SK-N-SH (cell line): ENCODE data around the gene SH3BP5L. TPM values are rescaled to one million over a fixed set of nuclear protein-coding genes. Genes with fewer than 3 reads are reported as not detected.

Experiments used
- CTCF ChIA-PET: fragments of 300-600, 350-600 bp; formaldehyde crosslinking; extraction: SDS; loops from one replicate; lab custom pipeline; 2021; lab: Yijun Ruan, JAX
- POLR2A ChIA-PET: fragments of 350-600 bp; sonication (Branson Sonifier 250); formaldehyde crosslinking; extraction: SDS; loops from one replicate; lab custom pipeline; 2020; ENCODE audit warnings: antibody characterized with exemption, inconsistent platforms; lab: Yijun Ruan, JAX
- DNase-seq: peaks from one replicate; pipeline ENCODE4 v3.0.0; 2012
- H2AFZ ChIP-seq: fragments of 200-600 bp; sonication (generic); 2 replicates; pipeline ENCODE4 v1.8.1; 2016; ENCODE audit warnings: antibody characterized with exemption, mild to moderate bottlenecking, low read depth
- H3F3A ChIP-seq: fragments of 200-600 bp; sonication (generic); replicated peaks from 2 replicates; pipeline ENCODE3; 2016; ENCODE audit warnings: antibody characterized with exemption, mild to moderate bottlenecking; ENCODE audit not compliant: insufficient read depth
- H3K27ac ChIP-seq, 2 experiments: fragments of 200-500 bp in 1 of 2; fragments of 200-600 bp in 1 of 2; sonication (Bioruptor generic) in 1 of 2; sonication (generic), shearing (Covaris generic) in 1 of 2; 2 replicates each; pipeline versions ENCODE4 v1.5.1 to v1.6.1; 2014 to 2016; ENCODE audit warnings: low read depth in 2 of 2, inconsistent platforms in 1 of 2, low read length in 1 of 2, mild to moderate bottlenecking in 1 of 2, mixed read lengths in 1 of 2
- H3K27me3 ChIP-seq: fragments of 200-600 bp; sonication (generic), shearing (Covaris generic); 2 replicates; pipeline ENCODE4 v1.6.1; 2016; ENCODE audit warnings: mixed run types; ENCODE audit not compliant: insufficient read depth
- H3K36me3 ChIP-seq, 2 experiments: fragments of 200-500 bp in 1 of 2; fragments of 200-600 bp in 1 of 2; sonication (Bioruptor generic) in 1 of 2; sonication (generic) in 1 of 2; replicated peaks in 1 of 2; 2 replicates each; pipeline versions ENCODE3 to v1.5.1; 2014 to 2016; ENCODE audit warnings: low read length in 1 of 2, mild to moderate bottlenecking in 1 of 2; ENCODE audit not compliant: insufficient read depth in 2 of 2, control insufficient read depth in 1 of 2
- H3K4me1 ChIP-seq, 2 experiments: fragments of 200-500 bp in 1 of 2; fragments of 200-600 bp in 1 of 2; sonication (Bioruptor generic) in 1 of 2; sonication (generic), shearing (Covaris generic) in 1 of 2; 2 replicates each; pipeline versions ENCODE4 v1.5.1 to v1.6.1; 2014 to 2016; ENCODE audit warnings: low read depth in 1 of 2, low read length in 1 of 2, mixed run types in 1 of 2; ENCODE audit not compliant: insufficient read depth in 2 of 2, control insufficient read depth in 1 of 2
- H3K4me2 ChIP-seq: fragments of 200-600 bp; sonication (generic), shearing (Covaris generic); 2 replicates; pipeline ENCODE4 v1.6.1; 2017; ENCODE audit warnings: mixed run types
- H3K4me3 ChIP-seq, 2 experiments: fragments of 200-500 bp in 1 of 2; fragments of 200-600 bp in 1 of 2; sonication (Bioruptor generic) in 1 of 2; sonication (generic), shearing (Covaris generic) in 1 of 2; 2 replicates each; pipeline versions ENCODE4 v1.5.1 to v1.8.1; 2014 to 2016; ENCODE audit warnings: low read depth in 2 of 2, inconsistent platforms in 1 of 2, low read length in 1 of 2, mild to moderate bottlenecking in 1 of 2, mixed read lengths in 1 of 2, moderate library complexity in 1 of 2
- H3K79me2 ChIP-seq: fragments of 200-600 bp; sonication (generic); 2 replicates; pipeline ENCODE4 v1.8.1; 2017; ENCODE audit warnings: mild to moderate bottlenecking; ENCODE audit not compliant: insufficient read depth
- H3K9ac ChIP-seq: fragments of 200-600 bp; sonication (generic); 2 replicates; pipeline ENCODE4 v1.6.1; 2017; ENCODE audit warnings: mixed run types
- H3K9me2 ChIP-seq: fragments of 200-600 bp; sonication (generic); 2 replicates; pipeline ENCODE4 v1.6.1; 2017; ENCODE audit warnings: mixed run types
- H3K9me3 ChIP-seq: fragments of 200-600 bp; sonication (generic); 2 replicates; pipeline ENCODE4 v1.6.1; 2017; ENCODE audit warnings: mixed run types, mild to moderate bottlenecking, moderate library complexity
- H4K20me1 ChIP-seq: fragments of 200-600 bp; sonication (generic); 2 replicates; pipeline ENCODE4 v1.6.1; 2017; ENCODE audit warnings: mild to moderate bottlenecking, mixed run types; ENCODE audit not compliant: insufficient read depth
- CHD2 ChIP-seq: fragments of 150-350 bp; IDR thresholded peaks from 2 replicates; pipeline ENCODE4 v1.6.1; 2018; ENCODE audit warnings: low read length; ENCODE audit not compliant: partially characterized antibody
- EZH2phosphoT487 ChIP-seq: fragments of 200-600 bp; sonication (generic); IDR thresholded peaks from 2 replicates; pipeline ENCODE4 v1.6.1; 2017; ENCODE audit warnings: low read depth, mixed run types, mild to moderate bottlenecking, antibody characterized with exemption, moderate library complexity, borderline replicate concordance
- FOSL2 ChIP-seq: IDR thresholded peaks from 2 replicates; pipeline ENCODE4 v1.4.0; 2012; ENCODE audit warnings: low read depth, mild to moderate bottlenecking, moderate library complexity, borderline replicate concordance
- FOXJ3 ChIP-seq: sonication (generic); formaldehyde crosslinking; IDR thresholded peaks from 2 replicates; pipeline ENCODE4 v1.5.1; 2020; ENCODE audit warnings: mild to moderate bottlenecking, missing genetic modification reagents
- GABPA ChIP-seq: IDR thresholded peaks from 2 replicates; pipeline ENCODE4 v1.4.0; 2012; ENCODE audit warnings: low read depth, mild to moderate bottlenecking
- JUND ChIP-seq: IDR thresholded peaks from 2 replicates; pipeline ENCODE4 v1.4.0; 2012
- MAX ChIP-seq: IDR thresholded peaks from 2 replicates; pipeline ENCODE4 v1.4.0; 2012; ENCODE audit warnings: low read depth
- MXI1 ChIP-seq: IDR thresholded peaks from 2 replicates; pipeline ENCODE4 v1.6.1; 2012; ENCODE audit warnings: mild to moderate bottlenecking, low read depth, low read length, improper control_type of control experiment
- NRF1 ChIP-seq: IDR thresholded peaks from 2 replicates; pipeline ENCODE4 v1.6.1; 2012; ENCODE audit warnings: low read depth, mild to moderate bottlenecking, low read length
- PBX3 ChIP-seq: IDR thresholded peaks from 2 replicates; pipeline ENCODE4; 2012
- RAD21 ChIP-seq: IDR thresholded peaks from 2 replicates; pipeline ENCODE4 v1.6.1; 2012; ENCODE audit warnings: mild to moderate bottlenecking, low read length
- RCOR1 ChIP-seq: fragments of 150-350 bp; IDR thresholded peaks from 2 replicates; pipeline ENCODE4 v1.6.1; 2017; ENCODE audit warnings: antibody characterized with exemption, low read length
- REST ChIP-seq: IDR thresholded peaks from 2 replicates; pipeline ENCODE4 v1.6.1; 2012; ENCODE audit warnings: mild to moderate bottlenecking, low read depth, low read length, moderate library complexity
- RFX5 ChIP-seq: IDR thresholded peaks from 2 replicates; pipeline ENCODE4 v1.6.1; 2012; ENCODE audit warnings: mild to moderate bottlenecking, improper control_type of control experiment, low read length
- RXRA ChIP-seq: IDR thresholded peaks from 2 replicates; pipeline ENCODE4 v1.4.0; 2012; ENCODE audit warnings: low read depth, mild to moderate bottlenecking, borderline replicate concordance
- SIN3A ChIP-seq: IDR thresholded peaks from 2 replicates; pipeline ENCODE4 v1.6.1; 2012; ENCODE audit warnings: low read depth, mild to moderate bottlenecking, low read length, moderate library complexity, borderline replicate concordance
- SMC3 ChIP-seq: IDR thresholded peaks from 2 replicates; pipeline ENCODE4 v1.6.1; 2012; ENCODE audit warnings: low read depth, low read length, improper control_type of control experiment
- TAF1 ChIP-seq: IDR thresholded peaks from 2 replicates; pipeline ENCODE4 v1.6.1; 2012; ENCODE audit warnings: low read depth, mild to moderate bottlenecking, low read length, moderate library complexity, borderline replicate concordance
- TCF12 ChIP-seq: IDR thresholded peaks from 2 replicates; pipeline ENCODE4 v1.4.0; 2012
- TEAD4 ChIP-seq: IDR thresholded peaks from 2 replicates; pipeline ENCODE4 v1.4.0; 2012; ENCODE audit warnings: mild to moderate bottlenecking, borderline replicate concordance; ENCODE audit not compliant: insufficient read depth
- ZBTB33 ChIP-seq: IDR thresholded peaks from 2 replicates; pipeline ENCODE4 v1.4.0; 2012; ENCODE audit warnings: low read depth, borderline replicate concordance
- WGBS: methylation state at CpG from one replicate; pipeline ENCODE4 v1.1.6; 2017; ENCODE audit warnings: low lambda C conversion rate; 5-methylcytosine and 5-hydroxymethylcytosine counted together
- polyA plus RNA-seq, 3 experiments: library from polyadenylated mRNA; depleted of rRNA; stranded (reverse); fragments of >200 nt; gene quantifications; 2 replicates each; pipeline ENCODE4 v1.2.3, GENCODE V29; 2012

The SH3BP5L gene
- polyA plus RNA-seq, 1 of the 3 experiments (the other 2 are of a cell fraction) = 32.1 TPM

GRCh38 chr1:248873993-248874533, 48.3 kb upstream of the SH3BP5L start:
- peaks cover 35% of the 10 kb centered on the region for H3F3A ChIP-seq
- H4K20me1 ChIP-seq = no peaks in the 10 kb centered on the region; the same call in 1 of the 2 replicates
- H3K9me3 ChIP-seq = no peaks in the 10 kb centered on the region
- H3K27ac ChIP-seq = peak overlapping the region; percentile 86 to 99
- H3K36me3 ChIP-seq = no peaks in the 10 kb centered on the region
- no peaks in the 10 kb centered on the region for H3K27me3 ChIP-seq
- POLR2A ChIA-PET = interaction anchor here (1.2 to 3.1 kb wide), 4 partner anchors 11 to 48 kb away, joined by 3 to 18 read pairs (median 7); partner anchors contain the start of genes SH3BP5L, ZNF672 and ZNF692
- H3K4me2 ChIP-seq = peak overlapping the region; percentile 95; the same call in 1 of the 2 replicates
- CTCF ChIA-PET = interaction anchor here (0.8 to 4.3 kb wide), 6 partner anchors 8 to 52 kb away, joined by 3 to 19 read pairs (median 5); partner anchors contain the start of genes PGBD2 and ZNF692
- TF ChIP-seq CHD2 = peak; percentile 54
- no peak for TF ChIP-seq PBX3
- TF ChIP-seq NRF1 = no peak
- peak; percentile 19; the same call in 1 of the 2 replicates for TF ChIP-seq GABPA
- no peak for TF ChIP-seq SIN3A
- no peak for TF ChIP-seq RFX5
- no peak for TF ChIP-seq MXI1
- TF ChIP-seq JUND = peak; percentile 41; the same call in 1 of the 2 replicates
- 0 out of 2 replicates have a peak, but pooled peaks have one; percentile 32 for TF ChIP-seq RCOR1
- no peak for TF ChIP-seq MAX
- no peak for TF ChIP-seq SMC3
- peak; percentile 77 for TF ChIP-seq FOSL2
- TF ChIP-seq TCF12 = peak; percentile 22; the same call in 1 of the 2 replicates
- TF ChIP-seq EZH2phosphoT487 = no peak
- TF ChIP-seq RXRA = 0 out of 2 replicates have a peak, but pooled peaks have one; percentile 29
- TF ChIP-seq ZBTB33 = no peak
- no peak for TF ChIP-seq TEAD4
- no peak for TF ChIP-seq FOXJ3
- no peak for TF ChIP-seq RAD21
- TF ChIP-seq REST = 0 out of 2 replicates have a peak, but pooled peaks have one; percentile 32
- TF ChIP-seq TAF1 = no peak
- TF ChIP-seq, all 33 proteins: peak for 8
- peaks cover 0 to 5% of the 10 kb centered on the region in 2 experiments; a peak in 2 of 4 replicates for H3K4me1 ChIP-seq
- no peak overlapping the region for H2AFZ ChIP-seq
- H3K9ac ChIP-seq = peak overlapping the region; percentile 97; the same call in 1 of the 2 replicates
- H3K9me2 ChIP-seq = no peaks in the 10 kb centered on the region
- 2% methylated on average over 22 of the region's 23 CpGs for WGBS
- H3K4me3 ChIP-seq = peak overlapping the region; percentile 77 to 99
- no peaks in the 10 kb centered on the region for H3K79me2 ChIP-seq
- DNase-seq = peak; percentile 67
